Stromal cell of bone marrow (primary cell): ENCODE data around the gene NELFA.

Experiments used
- DNase-seq: peaks from one replicate; pipeline ENCODE4 v3.0.0-alpha.2; 2012; ENCODE audit warnings: low read depth

The NELFA gene

DNA sequence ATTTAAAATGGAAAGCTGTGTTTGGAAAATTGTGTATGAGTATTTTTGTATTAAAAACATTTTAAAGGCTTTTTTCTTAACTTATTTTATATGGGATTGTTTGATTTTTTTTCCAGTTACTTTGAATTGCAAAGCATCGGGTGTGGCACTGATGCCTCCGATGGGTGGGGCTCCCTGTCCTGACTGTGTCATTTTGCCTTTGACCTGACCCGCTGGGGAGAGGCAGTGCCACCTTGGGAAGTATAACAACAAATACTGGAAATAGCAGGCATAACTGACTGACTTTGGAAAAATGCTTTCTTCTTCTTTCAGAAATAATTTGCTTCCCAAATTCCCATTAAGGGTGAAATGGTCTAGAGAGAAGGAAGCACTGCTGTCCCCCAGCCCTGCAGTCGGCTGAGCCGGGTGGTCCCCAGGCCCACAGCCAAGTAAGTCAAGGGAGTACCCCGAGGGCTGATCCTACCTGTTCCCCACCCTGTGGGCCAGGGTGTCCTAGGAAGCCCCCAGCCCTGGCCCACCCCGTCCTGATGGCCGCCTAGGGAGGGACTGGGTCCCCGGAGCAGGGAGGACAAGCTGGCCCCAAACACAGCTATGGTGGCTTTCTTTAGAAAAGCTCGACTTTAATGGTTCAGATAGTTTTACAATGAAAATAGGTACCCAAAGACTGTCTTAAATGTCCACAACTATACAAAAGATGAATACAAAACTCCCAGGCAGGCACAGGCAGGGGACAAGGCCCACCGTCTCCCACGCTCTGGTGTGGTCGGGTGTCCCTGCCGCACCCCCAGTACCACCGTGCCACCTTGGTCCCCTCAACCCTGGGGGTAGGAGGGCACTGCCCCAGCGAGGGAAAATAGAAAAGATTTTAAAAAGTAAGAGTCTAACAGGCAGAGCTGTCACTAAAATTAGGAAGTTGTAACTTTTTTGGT lies 26.4 kb downstream of the NELFA start:
- no peak for DNase-seq

DNA sequence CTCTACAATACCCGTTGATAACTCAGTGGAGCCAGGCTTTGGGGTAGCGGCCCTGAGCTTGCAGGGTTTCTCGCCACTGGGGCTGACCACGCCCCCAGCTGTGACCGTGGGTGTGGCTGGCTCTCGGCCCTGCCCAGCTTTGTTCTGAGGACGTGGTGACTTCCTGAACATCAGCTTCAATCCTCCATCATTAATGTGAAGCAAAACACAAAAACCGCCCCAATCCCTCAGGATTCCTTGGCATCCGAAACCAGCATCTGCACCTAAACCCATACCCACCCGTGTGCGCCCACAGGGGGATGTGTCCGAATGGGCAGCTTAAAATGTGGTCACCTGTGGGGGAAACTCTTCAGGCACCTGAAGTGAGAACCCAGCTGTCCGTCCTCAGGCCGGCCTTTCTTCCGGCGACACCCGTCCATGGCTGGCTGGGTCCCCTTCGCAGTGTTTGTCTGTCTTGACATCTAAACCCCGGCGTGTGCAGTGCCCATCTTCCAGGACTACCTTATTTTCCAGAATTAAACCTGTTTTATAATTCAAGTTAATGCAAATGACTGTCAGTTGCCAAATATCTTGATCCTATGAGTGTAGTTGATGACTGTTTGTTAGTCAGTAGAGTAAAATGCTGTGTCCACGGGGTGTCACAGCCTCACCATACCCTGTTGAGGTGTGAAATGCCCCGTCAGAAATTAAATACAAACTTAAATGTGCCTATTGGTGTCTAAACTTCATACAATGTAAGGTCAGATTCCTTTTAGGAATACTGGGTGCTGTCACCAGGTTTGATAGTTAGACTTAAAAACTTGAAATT lies 27.3 kb downstream of the NELFA start:
- no peak for DNase-seq

DNA sequence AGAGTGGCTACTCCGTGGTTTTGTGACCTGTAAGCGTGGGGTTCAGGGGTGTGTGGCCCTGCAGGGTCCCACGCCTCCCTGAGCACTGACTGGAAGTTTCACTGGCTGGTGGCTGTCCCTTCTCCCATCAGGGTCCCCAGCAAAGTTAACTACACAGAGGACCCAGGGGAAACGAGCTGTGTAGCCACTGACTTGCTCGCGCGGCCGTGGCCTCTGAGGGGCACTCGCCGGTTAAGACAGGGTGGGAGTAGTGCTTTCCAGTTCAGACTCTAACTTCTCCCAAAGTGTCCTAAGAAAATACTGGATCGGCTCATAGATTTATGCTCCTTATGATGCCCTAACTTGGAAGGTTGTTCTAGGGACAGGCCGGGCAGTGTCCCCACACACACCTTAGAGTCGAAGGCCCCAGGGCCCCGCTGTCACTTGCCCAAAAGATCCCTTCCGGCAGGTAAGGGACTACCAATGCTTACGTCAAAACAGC lies 28.2 kb downstream of the NELFA start:
- no peak for DNase-seq

DNA sequence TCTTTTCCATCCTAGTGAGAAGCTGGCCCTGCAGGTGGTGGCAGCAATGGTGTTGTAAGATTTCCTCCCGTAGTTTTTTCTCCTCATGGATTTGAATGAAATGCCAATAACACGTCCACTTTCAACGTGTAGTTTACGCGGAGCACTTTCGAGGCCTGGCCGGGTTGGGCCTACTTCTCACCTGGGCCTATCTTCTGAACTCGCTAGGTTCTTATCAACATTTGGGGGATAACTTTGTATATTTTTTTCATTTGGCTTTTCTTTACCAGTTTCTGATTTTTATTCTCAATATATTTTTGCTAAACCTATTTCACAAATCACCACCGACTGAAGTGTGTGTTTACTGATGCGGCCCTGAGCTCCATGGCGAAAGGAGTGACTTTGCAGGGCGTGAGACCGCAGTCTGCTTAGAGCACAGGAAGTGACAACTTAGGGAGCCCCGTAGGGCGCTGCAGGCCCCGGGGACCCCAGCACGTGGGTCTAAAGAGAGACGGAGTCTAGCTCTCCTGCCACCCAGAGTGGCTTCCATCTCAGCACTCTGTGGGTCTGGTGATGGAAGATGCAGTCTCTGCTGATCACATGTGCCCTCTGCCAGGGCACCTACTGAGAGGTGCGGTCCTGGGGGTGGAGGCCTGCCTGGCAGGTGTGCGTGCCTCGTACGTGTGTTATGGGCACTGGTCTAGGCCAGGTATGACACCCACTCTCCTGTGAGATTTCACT lies 29.1 kb downstream of the NELFA start:
- DNase-seq = no peak

DNA sequence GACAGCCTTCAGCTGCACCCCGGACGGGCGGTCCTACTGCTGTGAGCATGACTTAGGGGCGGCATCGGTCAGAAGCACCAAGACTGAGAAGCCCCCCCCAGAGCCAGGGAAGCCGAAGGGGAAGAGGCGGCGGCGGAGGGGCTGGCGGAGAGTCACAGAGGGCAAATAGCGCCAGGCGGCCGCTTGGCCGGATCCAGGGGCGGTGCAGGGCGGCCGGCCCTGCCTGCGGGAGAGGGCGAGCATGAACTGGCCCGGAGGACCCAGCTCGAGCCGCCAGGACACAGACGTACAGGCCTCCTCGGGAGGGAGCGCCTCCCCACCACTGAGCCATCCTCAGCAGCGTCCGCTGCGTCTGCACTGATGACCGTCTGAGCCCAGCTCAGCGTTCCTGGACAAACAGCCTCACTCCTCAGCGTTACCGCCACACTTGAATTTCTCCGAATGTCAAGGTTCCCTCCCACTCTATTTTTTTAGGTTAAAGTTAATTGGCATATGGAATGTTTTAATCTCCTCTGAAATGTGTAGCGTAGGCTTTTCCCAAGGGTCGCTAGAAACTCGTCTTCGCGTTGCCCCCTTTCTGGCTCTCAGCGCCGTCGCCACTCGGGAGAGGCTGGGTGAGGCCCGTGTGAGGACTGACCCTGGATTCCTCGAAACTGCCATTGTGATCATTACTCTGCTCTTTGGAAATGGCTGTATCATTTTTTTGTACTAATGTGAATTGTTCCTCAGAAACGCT lies 29.9 kb downstream of the NELFA start:
- DNase-seq = no peak

DNA sequence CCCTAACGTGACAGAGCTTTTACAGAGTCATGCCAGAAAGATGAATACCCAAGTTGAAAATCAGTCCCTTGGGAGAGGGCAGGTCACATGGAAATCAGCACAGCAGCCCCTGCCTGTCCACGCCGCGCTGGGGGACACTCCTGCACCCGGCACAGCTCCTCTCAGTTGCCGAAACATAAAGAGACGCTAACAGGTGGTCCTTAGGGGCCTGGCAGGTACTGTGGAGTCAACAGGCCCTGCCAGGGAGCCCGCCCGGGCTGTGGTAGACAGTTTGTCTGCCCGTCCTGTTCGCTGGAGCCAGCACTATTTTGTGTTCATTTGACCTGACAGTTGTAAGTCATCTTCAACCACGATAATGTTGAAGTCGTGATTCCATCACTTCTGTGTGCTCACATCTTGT lies 30.5 kb downstream of the NELFA start:
- DNase-seq = no peak

DNA sequence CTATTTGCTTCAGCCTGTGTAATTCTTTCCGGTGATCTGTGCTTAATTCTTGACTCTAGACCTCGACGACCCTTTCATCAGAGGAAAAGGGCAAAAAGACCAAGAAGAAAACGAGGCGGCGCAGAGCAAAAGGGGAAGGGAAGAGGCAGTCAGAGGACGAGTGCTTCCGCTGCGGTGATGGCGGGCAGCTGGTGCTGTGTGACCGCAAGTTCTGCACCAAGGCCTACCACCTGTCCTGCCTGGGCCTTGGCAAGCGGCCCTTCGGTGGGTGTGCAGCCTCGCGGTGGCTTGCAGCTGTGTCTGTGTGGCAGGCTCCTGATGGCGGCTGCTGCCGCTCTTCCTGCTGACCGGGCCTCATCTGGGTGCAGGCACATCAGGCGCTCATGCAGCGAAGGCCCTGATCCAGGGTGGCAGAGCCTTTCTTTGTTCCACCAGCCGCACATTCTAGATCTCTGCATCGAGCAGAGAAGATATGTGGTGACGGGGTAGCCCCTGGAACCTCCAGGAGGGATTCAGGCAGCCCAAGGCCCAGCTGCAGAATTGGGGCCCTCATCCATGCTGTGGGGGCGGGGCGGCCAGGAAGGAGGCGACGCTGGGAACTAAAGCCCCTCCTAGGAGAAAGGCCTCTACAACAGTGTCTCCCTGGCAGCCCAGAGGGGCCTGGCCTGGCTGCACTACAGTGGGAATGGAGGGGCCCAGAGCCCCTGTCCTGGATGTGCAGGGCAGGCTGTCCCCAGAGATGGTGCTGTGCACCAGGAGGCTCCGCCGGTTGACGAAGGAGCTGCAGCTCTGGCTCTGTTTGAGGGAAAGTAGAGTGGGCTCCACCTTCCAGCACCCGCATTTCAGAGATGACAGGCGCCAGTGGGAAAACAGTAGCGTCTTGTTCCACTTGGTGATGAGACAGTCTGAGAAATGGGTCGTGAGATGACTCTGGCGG lies 32.1 kb downstream of the NELFA start:
- no peak for DNase-seq

DNA sequence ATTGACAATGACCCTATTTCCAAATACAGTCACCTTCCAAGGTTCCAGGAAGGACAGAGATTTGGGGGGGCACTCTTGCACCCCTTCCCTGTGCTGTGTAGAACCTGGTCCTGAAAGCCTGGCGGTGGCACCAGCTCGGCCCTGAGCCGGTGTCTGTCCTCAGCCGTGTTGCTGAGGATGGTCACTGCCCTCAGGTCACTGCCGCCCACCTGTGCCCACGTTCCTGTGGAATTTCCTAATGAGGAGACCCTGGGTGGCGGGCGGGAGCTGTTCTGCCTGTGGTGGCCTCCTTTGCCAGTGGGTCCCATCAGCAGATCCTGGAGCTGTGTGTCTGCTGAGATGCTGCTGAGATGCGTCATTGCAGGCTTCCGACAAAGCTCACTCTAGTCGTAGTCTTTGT lies 32.9 kb downstream of the NELFA start:
- no peak for DNase-seq

DNA sequence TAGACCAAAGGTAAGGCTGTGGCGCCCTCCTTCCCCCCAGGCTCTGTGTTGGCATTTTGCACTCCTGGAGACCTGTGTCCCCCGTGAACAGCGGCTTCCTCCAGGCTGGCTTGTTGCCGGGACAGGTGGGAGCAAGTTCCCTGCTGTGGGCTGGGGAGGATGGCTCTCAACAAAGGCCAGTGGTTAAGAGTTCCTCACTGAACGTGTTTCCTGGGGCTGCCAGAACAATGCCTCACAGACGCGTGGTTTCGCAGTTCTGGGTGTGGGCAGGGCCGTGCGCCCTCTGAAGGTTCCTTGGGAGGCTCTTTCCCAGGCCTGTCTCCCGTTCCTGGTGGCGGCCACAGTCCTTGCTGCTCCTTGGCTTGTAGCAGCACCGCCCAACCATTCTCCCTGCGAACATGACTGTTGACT lies 33.4 kb downstream of the NELFA start:
- DNase-seq = no peak

DNA sequence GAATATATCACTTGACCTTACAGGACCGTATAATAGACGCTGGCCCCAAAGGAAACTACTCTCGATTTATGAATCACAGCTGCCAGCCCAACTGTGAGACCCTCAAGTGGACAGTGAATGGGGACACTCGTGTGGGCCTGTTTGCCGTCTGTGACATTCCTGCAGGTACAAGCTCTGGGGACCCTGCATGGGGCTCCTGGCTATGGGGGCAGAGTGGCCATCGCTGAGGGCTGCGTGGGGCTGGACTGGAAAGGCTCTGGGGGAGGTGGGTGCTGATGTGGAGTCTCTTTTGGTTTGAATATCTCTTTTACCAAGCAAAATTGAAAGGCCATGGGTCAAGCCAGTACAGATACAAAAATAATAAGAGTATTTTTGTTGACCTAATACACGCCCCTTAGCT lies 33.9 kb downstream of the NELFA start:
- no peak for DNase-seq

DNA sequence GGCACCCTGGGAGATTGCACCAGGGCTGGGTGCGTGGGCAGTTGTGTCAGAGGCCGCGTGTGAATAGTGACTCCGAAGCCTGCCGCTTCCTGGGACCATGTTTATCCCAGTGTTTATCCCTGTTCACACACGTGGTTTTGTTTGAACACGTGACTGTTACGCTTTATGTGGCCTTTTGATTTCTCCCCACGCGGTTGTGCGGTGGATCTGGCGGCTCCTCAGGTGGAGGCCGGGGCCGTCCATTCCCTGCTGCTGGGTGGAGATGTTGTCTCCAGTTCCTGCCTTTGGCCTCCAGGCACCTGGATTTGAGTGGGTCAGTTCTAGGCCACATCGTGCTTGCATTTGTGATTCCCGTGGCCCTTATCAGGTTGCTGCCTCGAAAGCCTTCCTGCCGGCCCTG lies 35.1 kb downstream of the NELFA start:
- DNase-seq = no peak

DNA sequence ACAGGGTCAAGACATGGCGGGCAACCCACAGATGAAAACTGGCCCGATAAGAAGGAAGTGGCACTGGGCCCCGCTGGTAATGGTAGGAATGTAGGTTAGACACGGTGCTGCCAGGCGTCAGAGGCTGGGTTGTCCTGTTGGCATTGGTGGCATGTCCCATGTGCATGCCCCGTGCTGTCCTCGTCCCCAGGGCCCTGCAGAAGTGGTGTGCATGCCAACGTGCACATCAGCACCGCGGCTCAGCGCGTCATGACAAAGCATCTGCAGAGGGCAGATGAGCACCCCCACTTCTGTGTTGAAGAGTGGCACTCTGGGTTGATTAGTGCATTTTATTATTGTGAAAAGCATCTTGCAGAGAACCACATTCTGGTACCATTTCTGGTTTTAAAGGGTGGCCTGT lies 35.6 kb downstream of the NELFA start:
- DNase-seq = no peak

DNA sequence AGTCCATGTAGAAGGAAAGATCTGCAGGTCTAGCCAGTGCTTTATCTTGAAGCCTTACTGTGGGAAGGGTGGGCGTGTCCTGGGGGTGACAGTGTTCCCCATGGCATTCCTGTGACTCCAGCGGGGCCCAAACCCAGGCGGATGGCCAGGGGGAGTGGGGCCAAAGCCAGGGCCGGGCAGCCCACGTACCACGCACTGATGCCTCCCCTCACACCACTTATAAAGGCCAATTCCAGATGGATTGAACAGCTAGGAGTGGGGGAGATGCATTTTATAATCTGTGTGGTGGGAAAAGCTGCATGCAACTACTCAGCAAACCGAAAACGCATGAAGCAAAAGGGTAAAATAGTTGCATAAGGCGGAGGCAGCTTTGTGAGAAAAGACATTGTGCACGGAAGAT lies 36.4 kb downstream of the NELFA start:
- no peak for DNase-seq

DNA sequence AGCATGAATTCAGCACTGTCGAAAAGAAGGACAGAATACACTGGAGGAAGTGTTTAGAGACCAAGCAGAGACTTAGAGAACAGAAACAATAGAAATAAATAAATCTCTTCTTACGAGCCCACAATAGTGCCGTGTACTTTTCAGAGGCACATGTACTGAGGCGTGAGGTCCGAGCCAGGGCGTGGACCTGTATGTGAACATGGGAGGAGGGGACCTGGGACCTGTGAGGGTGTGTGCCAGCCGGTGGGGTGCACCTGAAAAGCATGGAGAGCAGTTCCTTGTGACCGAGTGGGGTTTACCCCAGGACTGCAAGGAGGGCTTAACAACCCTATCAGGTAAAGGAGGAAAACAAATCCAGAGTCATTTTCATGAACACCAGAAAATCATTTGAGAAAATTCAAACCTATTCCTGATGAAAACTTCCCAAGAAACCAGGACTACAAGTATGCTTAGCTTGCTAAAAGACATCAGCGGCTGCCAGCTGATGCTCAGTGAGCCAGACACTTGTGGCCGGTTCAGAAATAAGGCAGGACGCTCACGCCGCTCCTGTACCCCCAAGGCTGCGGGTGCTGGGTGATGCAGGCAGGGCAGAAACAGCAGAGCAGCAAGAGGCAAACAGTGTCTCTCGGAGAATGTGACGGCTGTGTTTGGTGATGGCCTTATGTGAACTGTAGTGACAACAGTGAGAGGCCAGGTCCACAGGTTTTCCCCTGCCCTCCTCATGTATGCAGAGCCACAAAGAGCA lies 37.1 kb downstream of the NELFA start:
- no peak for DNase-seq

DNA sequence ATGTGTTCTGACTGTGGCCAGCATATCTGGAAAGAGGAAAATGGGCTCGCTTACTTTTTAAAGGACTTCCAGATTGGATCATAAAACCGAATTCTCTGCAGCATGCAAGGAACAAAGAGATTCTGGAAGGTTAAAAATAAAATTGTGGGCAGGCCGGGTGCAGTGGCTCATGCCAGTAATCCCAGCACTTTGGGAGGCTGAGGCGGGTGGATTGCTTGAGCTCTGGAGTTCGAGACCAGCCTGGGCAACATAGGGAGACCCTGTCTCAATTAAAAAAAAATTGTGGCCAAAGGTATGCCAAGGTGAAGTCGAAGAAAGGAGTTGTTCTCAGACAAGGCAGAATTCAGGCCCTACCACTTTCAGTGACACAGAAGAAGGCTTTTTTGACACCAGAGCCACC lies 37.8 kb downstream of the NELFA start:
- no peak for DNase-seq

DNA sequence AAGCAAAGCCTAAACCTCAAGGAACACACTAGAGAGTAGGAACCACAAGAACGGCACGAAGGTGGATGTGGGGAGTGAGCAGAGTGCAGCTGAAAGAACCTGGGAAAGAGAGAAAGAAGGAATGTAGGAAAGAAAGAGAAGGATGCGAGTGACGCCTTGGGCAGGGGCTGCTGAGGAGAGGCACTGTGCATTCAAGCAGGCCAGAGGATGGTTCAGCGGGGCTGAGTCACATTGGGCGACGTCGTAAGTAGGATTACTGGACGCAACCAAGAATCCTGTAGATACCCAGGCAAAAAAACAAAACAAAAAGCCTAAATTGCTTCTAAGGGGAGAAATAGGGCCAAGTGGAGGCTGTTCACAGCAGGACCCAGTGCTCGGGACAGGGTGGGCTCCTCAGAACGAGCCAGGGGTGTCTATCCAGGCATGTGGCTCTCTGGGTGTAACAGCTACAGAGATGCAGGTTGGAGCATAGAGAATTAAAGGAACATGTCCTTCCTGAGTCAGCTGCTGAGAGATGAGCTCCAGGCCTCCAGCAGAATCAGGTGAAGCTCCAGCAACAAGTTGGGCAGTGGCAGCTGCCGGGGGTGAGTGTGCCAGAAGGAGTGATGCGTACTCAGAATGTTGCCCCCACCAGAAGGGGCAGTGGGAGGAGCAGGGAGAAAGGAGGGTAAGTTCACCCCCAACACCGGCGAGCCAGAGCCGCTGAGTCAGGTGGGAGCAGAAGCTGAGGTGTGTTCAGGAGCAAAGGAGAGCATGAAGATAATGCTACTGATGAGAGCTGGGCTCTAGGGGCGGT lies 38.6 kb downstream of the NELFA start:
- no peak for DNase-seq

DNA sequence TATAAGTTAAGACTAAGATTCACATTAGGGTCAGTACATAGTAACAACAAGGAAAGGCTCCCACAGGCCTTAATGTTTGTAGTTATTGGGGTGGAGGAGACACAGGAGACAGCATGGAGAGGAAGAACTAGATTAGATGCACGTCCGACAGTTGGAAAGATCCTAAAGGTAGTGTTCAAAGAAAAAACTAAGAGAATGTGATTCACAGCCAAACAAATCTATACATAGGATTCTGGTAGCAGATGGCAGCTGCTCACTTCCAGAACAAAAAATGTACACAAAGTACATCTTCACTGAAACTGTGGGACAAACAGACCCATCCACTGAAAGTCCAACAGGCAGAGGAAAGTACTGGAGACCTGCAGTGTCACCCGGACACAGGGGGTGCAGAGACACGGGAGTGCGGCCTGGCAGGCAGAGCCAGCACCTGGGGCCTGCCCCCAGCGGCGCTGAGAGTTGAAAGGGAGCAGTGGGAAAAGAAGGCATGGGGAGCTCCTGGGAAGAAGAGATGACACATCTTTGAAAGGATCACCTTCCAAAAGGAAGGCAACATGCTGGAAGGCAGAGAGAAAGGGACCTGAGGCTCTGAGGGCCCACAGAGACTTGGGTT lies 40.0 kb downstream of the NELFA start:
- no peak for DNase-seq

DNA sequence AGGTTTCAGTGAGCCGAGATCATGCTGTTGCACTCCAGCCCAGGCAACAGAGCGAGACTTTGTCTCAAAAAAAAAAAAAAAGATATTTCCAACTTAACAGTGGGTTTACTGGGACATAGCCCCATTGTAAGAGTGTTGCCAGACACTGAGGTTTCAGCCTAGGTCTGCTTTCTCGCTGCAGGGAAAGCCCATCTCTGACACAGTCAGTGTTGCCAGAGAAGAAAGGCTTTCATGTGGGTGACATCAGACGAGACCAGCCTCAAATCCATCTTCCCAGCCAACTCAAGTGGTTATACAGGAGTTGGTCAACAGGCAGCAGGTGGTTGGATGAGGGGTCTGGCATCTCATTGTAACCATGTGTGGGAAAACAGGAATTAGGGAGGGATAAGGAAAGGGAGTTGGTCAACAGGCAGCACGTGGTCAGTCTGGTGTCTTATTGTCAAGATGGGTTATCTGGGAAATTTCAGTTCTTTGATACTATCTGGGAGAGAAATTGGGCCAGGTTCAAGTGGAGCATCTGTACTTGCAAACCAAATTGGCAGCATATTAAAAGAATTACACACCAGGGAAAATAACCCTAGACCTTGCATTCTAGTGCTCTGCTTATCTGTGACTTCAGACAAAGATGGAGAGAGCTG lies 41.1 kb downstream of the NELFA start:
- DNase-seq = no peak
